GM19099 (cell line): ENCODE measurements around the gene ST6GALNAC6.

Source experiments
- POLR2A ChIP-seq: IDR thresholded peaks from 3 replicates; pipeline ENCODE4 v1.6.1; 2011; ENCODE audit warnings: low read depth; ENCODE audit not compliant: insufficient read length; ENCODE audit errors: extremely low read depth

ST6GALNAC6 gene

GRCh38 chr9:127915325-127915752 lies 15.9 kb upstream of the ST6GALNAC6 start:
- no peak for TF ChIP-seq POLR2A

- no peak for TF ChIP-seq POLR2A
Observed at GRCh38 chr9:127913682-127914081, 14.3 kb upstream of the ST6GALNAC6 start.

GRCh38 chr9:127912882-127913281 lies 13.5 kb upstream of the ST6GALNAC6 start:
- no peak for TF ChIP-seq POLR2A

DNA sequence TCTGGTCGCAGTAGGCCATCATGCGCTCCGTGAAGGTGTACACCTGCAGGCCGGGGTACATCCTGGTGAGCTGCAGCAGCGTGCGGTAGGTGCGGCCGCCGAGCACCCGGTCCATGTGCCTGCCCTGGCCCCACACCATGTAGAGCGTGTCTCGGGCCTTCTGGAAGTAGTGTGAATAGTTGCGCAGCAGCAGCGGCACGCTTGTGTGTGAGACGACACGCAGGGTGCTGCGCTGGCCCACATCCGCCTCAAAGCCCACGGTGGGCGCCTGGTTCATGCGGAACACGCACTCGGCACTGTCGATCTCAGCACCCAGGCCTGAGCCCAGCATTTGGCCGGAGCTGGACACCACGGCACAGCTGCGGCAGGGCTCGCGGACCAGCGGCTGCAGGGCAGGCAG lies 12.9 kb upstream of the ST6GALNAC6 start:
- TF ChIP-seq POLR2A, result no peak

GRCh38 chr9:127910613-127911205 lies 11.3 kb upstream of the ST6GALNAC6 start:
- TF ChIP-seq POLR2A, result no peak

- no peak for TF ChIP-seq POLR2A
Observed at GRCh38 chr9:127909839-127910273, 10.5 kb upstream of the ST6GALNAC6 start.

DNA sequence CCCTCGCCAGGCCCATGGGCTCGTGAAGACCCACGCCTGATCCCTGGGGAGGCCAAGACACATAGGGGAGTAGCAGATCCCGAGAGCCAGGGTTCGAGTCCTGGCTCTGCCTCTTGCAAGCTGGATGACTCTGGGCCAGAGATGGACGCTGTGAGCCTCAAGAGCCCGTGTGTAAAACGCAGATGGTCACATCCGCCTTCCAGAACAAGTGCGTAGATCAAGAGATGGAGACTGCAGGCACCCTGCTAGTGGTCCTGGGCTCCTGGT lies 9.2 kb upstream of the ST6GALNAC6 start:
- no peak for TF ChIP-seq POLR2A

- TF ChIP-seq POLR2A, result no peak
Observed at GRCh38 chr9:127907867-127908659, 8.7 kb upstream of the ST6GALNAC6 start.

GRCh38 chr9:127905788-127906191 lies 6.4 kb upstream of the ST6GALNAC6 start:
- TF ChIP-seq POLR2A, result no peak

DNA sequence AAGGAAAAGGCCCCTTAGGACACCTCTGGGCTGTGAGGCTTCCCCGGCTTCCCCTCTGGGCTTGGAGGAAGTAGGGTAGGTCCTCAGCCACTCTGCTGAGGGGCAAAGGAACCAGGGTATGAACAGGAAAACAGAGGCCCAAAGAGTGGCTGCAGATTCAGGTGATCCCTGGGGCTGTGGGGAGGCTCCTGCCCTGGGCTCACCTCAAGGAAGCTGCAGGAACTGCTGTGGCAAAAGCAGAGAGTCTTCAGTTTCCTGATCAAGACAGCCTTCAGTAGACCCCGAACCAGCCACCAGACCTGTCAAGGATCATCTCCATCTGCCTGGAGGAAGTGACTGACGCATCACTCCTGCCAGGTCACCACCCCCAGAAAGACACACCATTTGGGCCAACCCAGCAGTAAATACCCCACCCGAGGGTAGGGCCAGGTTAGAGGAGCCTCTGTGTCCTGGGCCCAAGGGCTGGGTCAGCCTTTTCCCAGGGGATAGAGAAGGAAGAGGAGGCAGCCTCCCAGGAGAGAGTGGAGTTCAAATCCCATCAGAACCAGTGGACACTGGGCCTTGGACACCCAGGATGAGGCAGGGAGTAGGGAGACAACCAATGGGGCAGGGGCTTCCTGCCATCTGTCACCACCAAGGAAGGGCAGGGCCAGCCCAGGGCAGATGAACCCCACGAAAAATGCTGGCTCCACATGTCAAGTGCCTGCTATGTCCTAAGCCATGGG lies 5.8 kb upstream of the ST6GALNAC6 start:
- peak; percentile 35 for TF ChIP-seq POLR2A

DNA sequence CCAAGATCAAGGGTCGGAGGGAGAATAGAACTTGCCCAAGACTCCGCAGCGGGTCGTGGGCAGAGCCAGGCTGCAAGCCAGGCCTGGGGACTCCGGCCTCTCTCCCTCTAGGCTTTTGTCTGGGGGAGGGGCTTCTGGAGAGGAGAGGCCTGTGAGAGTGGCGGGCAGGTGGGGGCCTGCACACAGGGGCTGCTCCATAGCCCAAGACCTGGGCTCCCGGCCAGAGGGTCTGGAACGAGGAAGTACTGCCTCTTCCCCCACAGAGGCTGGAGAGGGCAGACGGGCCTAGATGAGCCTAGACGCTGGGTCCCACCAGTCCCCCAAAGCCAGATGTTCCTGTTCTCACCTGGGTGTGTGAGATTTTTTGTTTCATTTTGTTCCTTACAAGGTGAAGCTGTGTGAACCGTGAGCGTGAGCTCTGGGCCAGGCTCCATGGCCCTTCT lies 5.2 kb upstream of the ST6GALNAC6 start:
- TF ChIP-seq POLR2A, result no peak

DNA sequence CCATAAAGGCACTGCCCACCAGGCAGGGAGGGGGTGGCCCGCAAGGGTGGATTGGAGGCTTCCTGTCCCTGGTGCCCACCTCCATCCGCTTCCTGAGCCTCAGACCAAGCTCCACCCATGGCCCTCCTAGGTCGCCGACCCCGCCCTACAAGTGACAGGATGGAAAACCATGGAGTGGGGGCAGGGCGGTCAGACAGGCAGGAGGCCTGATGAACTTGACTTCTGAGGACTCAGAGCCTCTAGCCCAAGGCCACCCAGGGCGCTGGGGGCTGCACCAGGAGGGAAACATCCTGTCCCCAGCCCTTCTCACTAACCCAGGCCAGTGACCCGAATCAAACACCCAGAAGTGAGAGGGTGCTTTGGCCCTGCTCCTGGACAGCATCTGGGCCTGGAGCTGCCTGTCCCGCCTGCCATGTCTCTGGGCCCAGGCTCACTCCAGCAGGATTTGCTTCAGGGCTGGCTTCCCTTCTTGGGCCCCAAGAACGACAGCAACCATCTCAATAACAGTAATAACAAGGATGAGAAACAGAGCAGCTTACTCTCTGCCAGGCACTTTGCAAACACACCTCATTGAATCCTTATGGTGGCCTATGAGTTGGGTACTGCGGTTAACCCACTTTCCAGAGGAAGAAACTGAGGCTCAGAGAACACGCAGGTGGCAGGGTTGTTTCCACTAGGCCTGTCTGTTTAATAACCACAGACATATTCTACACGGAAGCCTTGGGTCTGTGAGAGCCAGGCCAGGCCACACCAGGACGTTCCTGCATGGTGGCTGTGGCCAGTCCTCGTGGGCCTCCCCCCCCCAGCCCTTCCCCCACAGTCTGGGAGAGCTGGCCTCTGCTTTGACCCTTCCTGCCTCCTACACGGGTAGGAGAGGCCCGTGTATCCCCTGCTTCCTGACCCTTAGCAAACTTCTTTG lies 4.4 kb upstream of the ST6GALNAC6 start:
- peak; percentile 57 for TF ChIP-seq POLR2A

DNA sequence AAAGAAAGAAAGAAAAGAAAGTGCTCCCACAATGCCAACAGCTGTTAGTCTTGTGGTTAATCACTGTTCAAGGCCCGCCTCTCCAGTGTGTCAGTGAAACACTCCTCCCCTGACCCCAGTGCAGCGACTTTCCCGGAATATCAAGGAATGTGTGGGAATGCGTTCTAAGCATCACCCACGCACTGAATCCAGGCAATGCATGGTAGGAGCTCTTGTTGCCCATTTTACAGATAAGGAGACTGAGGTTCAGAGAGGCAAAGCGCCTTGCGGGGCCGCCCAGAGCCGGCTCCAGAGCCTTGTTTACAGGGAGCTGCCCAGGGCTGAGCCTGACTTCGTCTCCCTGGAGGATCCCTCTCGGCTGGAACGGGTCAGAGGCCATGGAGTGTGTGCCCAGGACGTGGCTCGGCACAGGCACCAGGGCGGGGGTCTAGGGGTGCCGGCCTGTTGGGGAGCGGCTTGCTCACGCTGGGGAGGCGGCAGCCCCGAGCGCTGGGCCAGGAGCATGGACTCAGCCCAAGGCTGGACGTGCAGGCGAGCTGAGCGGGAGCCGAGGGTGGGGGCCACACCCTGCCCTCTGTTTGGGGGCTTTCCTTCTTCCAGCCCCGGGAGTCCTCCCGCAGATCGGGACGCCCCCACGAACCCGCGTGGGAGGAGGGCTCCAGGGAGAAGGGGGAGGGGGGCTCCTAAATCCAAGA lies 823 bp downstream of the ST6GALNAC6 start:
- no peak for TF ChIP-seq POLR2A

DNA sequence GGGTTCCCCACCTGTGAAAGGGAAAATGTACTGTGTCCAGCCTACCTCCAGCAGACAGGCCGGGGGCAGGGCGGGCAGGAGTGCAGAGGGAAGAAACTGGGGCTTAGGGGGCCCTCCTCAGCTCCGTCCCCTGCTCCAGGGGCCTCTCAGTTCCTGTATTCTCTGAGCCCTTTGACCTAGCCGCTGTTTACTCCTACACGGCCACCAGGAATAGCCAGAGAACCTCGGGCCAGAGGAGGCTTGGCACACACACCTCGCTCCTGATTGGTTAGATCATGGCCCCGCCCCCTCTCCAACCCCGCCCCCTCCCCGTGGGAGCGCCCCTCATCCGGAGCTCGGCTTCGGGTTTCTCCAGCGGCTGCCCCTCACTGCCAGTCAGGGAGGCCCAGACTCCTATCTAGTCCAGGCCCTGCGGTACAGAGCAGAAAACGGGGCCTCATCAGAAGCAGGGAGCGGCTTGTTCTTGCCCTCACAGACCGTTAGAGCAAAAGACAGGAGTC lies 2.2 kb downstream of the ST6GALNAC6 start:
- TF ChIP-seq POLR2A, result no peak
